Islet precursor cell (in vitro differentiated cells): Measurements from ENCODE around the gene GAP43.
A peak's percentile ranks its signal among the peaks of the same experiment; 100 is the strongest.

Source experiments
- DNase-seq: peaks from one replicate; pipeline ENCODE4 v3.0.0-alpha.2; 2018

GAP43 gene

GRCh38 chr3:115627180-115628074 is 4.1 kb downstream of the GAP43 start:
- no peak for DNase-seq

GRCh38 chr3:115628075-115628412 is 4.7 kb downstream of the GAP43 start:
- no peak for DNase-seq

DNA sequence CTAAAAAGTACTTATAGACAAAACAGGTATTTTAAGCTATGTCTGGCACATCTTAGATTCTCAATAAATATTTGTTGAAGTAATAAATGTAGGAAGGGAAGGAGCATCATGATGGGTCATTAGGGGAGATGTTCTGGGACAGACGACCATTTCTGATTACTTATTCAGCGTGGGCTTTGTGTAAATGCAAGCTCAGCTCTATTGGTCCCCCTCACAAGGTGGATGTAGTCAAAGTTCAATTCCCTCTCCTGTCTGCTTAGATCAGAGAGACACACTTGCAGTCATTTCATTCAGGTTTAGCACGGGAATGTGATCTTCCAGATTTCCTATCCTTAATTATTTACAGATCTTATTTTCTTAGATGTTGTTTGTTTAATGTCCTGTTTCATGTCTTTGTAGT is 7.5 kb downstream of the GAP43 start:
- DNase-seq = no peak

DNA sequence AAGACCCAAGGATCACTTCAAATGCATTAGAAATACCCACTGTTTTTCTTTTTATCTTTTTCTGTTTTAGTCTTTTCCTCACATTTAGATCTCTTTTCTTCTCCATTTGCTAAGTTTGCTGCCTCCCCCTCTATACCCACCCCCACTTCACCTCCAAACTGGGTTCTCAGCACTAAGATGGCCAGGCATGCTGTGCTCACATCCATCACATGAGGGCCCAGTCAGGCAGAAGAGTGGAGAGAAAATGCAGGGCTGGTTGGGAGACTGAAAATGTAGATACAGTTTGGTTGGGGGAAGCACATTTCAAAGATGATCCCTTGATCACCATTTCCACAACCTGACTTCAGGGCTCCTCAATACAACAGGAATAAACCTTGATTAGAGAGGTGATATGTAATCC is 8.7 kb downstream of the GAP43 start:
- DNase-seq = no peak

- no peak for DNase-seq
Measured at GRCh38 chr3:115633467-115633866, 10.2 kb downstream of the GAP43 start.

- no peak for DNase-seq
Measured at GRCh38 chr3:115634052-115634451, 10.7 kb downstream of the GAP43 start.

- no peak for DNase-seq
Measured at GRCh38 chr3:115635406-115635805, 12.1 kb downstream of the GAP43 start.

- DNase-seq = no peak
Measured at GRCh38 chr3:115638241-115638640, 14.9 kb downstream of the GAP43 start.

- no peak for DNase-seq
Measured at GRCh38 chr3:115638991-115639390, 15.7 kb downstream of the GAP43 start.

- no peak for DNase-seq
Measured at GRCh38 chr3:115644391-115644790, 21.1 kb downstream of the GAP43 start.

DNA sequence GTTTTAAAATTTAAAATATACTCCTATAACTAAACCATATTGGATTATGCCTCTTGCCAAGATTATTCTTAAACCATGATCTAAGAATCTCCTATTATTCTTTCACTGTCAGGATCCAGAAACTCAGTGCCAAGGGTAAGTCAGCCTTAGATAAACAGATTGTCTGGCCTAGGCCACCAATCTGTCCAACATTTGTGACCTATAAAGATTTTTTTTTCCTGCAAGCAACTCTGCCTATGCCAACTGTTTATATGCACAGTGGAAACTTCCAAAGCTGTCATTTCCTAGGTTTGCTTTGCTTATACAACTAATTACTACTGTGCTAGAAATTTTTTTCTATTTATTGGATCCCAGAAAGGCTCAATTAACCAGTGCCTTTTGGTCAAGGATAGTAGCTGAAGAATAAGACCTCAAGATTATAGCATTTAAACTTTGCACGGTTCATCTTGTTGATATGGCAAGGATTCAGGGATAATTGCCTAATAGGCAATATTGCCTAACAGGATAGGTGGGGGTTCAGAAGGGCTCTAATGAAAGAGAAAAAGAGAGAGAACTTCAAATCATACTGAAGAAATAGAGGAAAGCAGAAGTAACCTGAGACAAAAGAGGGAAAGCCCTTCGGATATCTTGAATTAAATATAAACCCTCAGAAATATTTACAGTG is 22.8 kb downstream of the GAP43 start:
- DNase-seq = no peak

- no peak for DNase-seq
Measured at GRCh38 chr3:115648559-115648958, 25.2 kb downstream of the GAP43 start.

- DNase-seq = no peak
Measured at GRCh38 chr3:115651087-115651486, 27.8 kb downstream of the GAP43 start.

DNA sequence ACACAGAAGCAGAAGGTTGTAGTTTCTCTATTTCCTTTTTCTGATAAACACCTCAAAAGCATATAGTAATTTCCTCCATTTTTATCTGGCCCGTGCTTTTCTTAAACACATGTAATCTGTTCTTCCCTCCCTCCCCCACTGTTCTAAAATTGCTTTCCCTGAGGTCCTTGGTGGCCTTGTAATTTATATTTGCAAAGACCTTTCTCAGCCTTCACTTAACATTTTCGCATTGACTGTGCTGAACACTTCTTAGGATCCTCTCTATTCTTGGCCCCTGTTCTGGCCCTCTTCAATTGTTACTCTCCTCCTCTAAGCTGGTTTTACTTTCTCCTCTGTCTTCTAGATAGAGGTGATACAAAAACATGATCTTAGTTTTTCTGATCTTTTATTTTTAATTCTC is 28.3 kb downstream of the GAP43 start:
- no peak for DNase-seq

GRCh38 chr3:115652738-115653137 is 29.4 kb downstream of the GAP43 start:
- no peak for DNase-seq

GRCh38 chr3:115655761-115656282 is 32.5 kb downstream of the GAP43 start:
- no peak for DNase-seq

- no peak for DNase-seq
Measured at GRCh38 chr3:115657168-115657567, 33.9 kb downstream of the GAP43 start.

DNA sequence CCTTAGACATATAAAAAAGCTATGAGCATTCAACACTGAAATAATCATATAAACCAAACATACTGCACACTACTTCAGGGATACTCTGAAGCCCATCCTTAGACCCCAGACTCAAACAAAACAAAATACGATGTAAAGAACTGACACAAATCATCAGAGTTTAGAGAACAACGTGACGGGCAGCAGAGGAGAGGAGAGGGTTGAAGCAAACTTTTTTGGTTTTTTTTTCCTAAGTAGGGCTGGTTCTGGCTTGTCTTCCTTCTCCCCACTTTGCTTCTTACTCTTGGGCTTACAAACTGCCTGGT is 34.7 kb downstream of the GAP43 start:
- no peak for DNase-seq

- DNase-seq = peak; percentile 96
Measured at GRCh38 chr3:115658337-115659181, 35.2 kb downstream of the GAP43 start.

DNA sequence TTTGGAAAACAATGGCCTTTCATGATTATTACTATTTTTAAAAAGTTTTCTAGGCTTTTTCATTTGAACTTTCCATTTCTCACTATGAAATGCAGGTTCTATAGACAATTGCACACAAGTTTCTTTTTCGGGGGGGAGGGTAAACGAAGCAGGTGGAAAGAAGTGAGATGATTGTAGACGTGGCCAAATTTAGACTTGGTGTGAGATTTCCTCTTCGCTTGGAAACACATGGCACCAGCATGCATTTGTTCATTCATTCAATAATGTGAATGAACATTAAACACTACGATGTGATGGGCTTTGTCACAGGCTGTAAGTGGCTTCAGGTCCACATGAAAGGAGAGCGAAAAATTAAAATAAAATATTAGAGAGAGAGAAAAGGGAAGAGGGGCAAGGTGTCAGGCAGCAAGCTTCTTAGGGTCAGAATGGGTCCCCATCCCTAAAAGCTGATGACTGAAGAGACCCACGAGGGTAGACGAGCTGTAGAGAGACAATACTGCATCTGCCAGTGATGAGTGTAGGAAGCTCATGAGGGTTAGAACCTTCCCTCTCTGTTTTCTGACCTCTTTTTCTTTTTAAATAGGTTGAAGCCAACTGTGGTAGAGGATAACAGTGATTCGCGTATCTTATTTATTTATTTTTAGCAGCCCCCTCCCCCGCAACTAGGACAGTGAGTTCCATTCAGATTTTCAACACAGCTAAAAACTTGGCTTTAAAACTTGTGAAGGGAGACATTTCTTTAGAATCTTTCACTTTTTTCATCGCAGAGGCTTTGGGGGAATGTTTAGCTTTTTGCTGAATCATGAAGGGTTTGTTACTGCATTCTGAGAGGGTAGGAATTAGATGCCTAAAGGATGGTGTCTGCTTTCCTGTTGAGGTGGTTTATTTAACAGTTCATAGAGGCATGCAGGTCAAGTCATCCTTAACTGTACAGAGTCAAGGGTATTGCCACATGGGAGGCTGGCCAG is 36.2 kb downstream of the GAP43 start:
- DNase-seq = no peak

DNA sequence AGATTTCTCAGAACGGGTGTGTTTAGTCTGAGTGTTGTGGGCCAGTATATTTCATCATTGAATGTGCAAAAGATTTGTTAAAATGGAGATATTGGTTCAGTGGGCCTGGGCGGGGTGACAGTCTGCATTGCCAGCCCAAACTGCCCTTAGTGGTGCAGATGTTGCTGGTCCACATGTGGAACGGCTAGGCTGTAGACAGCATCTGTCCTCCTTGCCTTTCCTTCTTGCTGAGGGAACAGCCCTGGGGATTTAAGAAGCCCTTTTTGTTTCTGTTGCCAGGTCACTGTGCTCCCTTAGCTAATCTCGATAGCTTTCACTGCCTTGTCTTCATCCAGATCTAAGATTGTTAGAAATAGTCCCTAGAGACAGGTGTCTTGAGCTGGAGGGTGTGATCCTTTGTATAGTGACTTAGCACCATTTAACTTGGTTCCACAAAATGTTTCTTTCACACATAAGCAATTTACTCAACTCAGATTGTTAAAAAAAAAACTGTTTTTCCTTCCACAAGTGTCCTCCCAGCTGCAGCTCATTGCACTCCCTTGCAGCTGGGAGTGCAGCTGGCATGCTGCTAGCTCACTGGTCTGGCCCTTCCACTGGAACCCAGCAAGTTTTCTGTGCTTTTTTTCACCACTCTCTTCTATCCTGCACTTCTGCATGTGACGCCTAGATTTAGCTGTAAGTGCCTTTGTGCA is 37.5 kb downstream of the GAP43 start:
- no peak for DNase-seq

DNA sequence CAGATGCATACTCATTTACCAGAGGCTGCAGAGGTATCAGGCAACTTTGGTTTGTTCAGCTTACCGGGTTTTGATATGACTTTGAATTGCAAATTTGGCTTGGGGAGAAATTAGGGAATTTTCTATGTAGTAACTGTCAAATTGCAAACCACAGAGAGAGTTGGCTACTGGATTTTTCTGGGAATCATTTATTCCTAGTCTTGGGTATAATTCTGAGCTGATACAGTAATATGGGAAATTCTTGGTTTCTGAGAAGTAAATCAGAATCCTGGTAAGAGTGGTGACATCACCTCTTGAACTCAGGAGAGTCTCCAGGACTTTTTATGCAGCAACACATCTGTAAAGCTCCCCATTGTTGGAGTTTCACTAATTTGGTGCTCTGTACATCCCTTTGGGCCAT is 39.0 kb downstream of the GAP43 start:
- no peak for DNase-seq
